HepG2 (cell line): ENCODE data around the gene MYO1B. TPM values are rescaled to one million over a fixed set of nuclear protein-coding genes. Genes with fewer than 3 reads are reported as not detected.
A peak's percentile ranks its signal among the peaks of the same experiment; 100 is the strongest.

Experiments used
- BHLHE40 ChIP-seq: IDR thresholded peaks from 2 replicates; pipeline ENCODE4 v1.6.1; 2011; ENCODE audit warnings: low read length, improper control_type of control experiment
- CBX2 ChIP-seq, 2 experiments: fragments of 200-600 bp in 1 of 2; sonication (generic); formaldehyde crosslinking in 1 of 2; IDR thresholded peaks; 2 replicates each; pipeline versions ENCODE4 v1.7.0 to v1.8.1; 2018 to 2022; ENCODE audit warnings: low read depth in 2 of 2, low read length in 1 of 2, mild to moderate bottlenecking in 1 of 2, missing genetic modification reagents in 1 of 2
- ELF4 ChIP-seq: sonication (generic); formaldehyde crosslinking; IDR thresholded peaks from 2 replicates; pipeline ENCODE4 v1.5.0; 2020; ENCODE audit warnings: missing genetic modification reagents, mild to moderate bottlenecking, moderate library complexity, borderline replicate concordance
- IRF2 ChIP-seq: IDR thresholded peaks from 2 replicates; pipeline ENCODE4 v1.6.1; 2018; ENCODE audit warnings: missing genetic modification reagents, missing compliant biosample characterization
- MATR3 ChIP-seq: sonication (generic); formaldehyde crosslinking; IDR thresholded peaks from 2 replicates; pipeline ENCODE4 v1.4.0; 2020; ENCODE audit warnings: missing genetic modification reagents
- MBD4 ChIP-seq: IDR thresholded peaks from 2 replicates; pipeline ENCODE4 v1.6.1; 2012; ENCODE audit warnings: low read length, inconsistent platforms, borderline replicate concordance
- NR0B2 ChIP-seq: sonication (generic); formaldehyde crosslinking; IDR thresholded peaks from 2 replicates; pipeline ENCODE4 v1.4.0; 2020; ENCODE audit warnings: mild to moderate bottlenecking, missing genetic modification reagents
- POLR2A ChIP-seq, 2 experiments: IDR thresholded peaks; 2 replicates each; pipeline ENCODE4 v1.6.1; 2011; ENCODE audit warnings: low read depth in 2 of 2, low read length in 2 of 2, mild to moderate bottlenecking in 1 of 2, moderate library complexity in 1 of 2; ENCODE audit not compliant: insufficient read depth in 1 of 2
- POLR2G ChIP-seq: fragments of 200-400 bp; formaldehyde crosslinking; IDR thresholded peaks from 2 replicates; pipeline ENCODE4 v1.6.1; 2018; ENCODE audit warnings: mild to moderate bottlenecking, low read depth, low read length, moderate library complexity
- SPEN ChIP-seq: sonication (generic); formaldehyde crosslinking; IDR thresholded peaks from 2 replicates; pipeline ENCODE4 v1.5.1; 2020; ENCODE audit warnings: low read depth, mild to moderate bottlenecking, missing genetic modification reagents
- SRSF1 ChIP-seq: fragments of 200-400 bp; formaldehyde crosslinking; optimal IDR thresholded peaks from 2 replicates; pipeline ENCODE3; 2017; ENCODE audit warnings: mild to moderate bottlenecking, low read depth, low read length, moderate library complexity
- STAG1 ChIP-seq: sonication (generic); formaldehyde crosslinking; IDR thresholded peaks from 2 replicates; pipeline ENCODE4 v1.4.0; 2020; ENCODE audit warnings: missing genetic modification reagents
- ZBTB21 ChIP-seq: sonication (generic); formaldehyde crosslinking; IDR thresholded peaks from 2 replicates; pipeline ENCODE4 v1.4.0; 2020; ENCODE audit warnings: missing genetic modification reagents
- ZGPAT ChIP-seq: IDR thresholded peaks from 2 replicates; pipeline ENCODE4 v1.6.1; 2016; ENCODE audit warnings: mild to moderate bottlenecking
- ZNF232 ChIP-seq: sonication (generic); formaldehyde crosslinking; IDR thresholded peaks from 2 replicates; pipeline ENCODE4 v1.4.0; 2020; ENCODE audit warnings: missing genetic modification reagents, borderline replicate concordance
- ZNF383 ChIP-seq: sonication (generic); formaldehyde crosslinking; IDR thresholded peaks from 2 replicates; pipeline ENCODE4 v1.4.0; 2020; ENCODE audit warnings: missing genetic modification reagents, mild to moderate bottlenecking, borderline replicate concordance
- ZNF720 ChIP-seq: sonication (generic); formaldehyde crosslinking; IDR thresholded peaks from 2 replicates; pipeline ENCODE4 v1.4.0; 2020; ENCODE audit warnings: missing genetic modification reagents
- ZNF749 ChIP-seq: sonication (generic); formaldehyde crosslinking; IDR thresholded peaks from 2 replicates; pipeline ENCODE4 v1.8.0; 2022; ENCODE audit warnings: mild to moderate bottlenecking, missing genetic modification reagents, moderate library complexity, borderline replicate concordance
- polyA plus RNA-seq, 8 experiments: library from polyadenylated mRNA; depleted of rRNA in 3 of 8; stranded (reverse) in 7 of 8; unstranded in 1 of 8; fragments of >200 nt; fragmentation: Illumina TruSeq in 4 of 8; extraction: Trizol in 4 of 8; gene quantifications; 2 replicates each; pipeline versions ENCODE4 v1.2.1 to v1.2.3, GENCODE V29; 2011 to 2016; ENCODE audit warnings: low read depth in 4 of 8, missing spikeins in 1 of 8, mixed read lengths in 1 of 8; ENCODE audit not compliant: insufficient read depth in 1 of 8
- total RNA-seq, 5 experiments: library from RNA; depleted of rRNA; stranded (reverse); fragments of >200 nt; fragmentation: Illumina TruSeq; extraction: Trizol; gene quantifications; 2 replicates each; pipeline ENCODE4 v1.2.3, GENCODE V29; 2016; ENCODE audit warnings: low read depth in 1 of 5
- TF ChIP-seq, protein P1 (sequence below): sonication (generic); formaldehyde crosslinking; IDR thresholded peaks from 2 replicates; pipeline ENCODE4 v1.4.0; 2020; ENCODE audit warnings: missing genetic modification reagents
- TF ChIP-seq, protein P2 (sequence below): sonication (generic); formaldehyde crosslinking; IDR thresholded peaks from 2 replicates; pipeline ENCODE4 v1.5.1; 2020; ENCODE audit warnings: mild to moderate bottlenecking, missing genetic modification reagents, borderline replicate concordance

Gene MYO1B
- total and polyA plus RNA-seq, 2 of the 13 experiments (the other 11 are each of a cell fraction or from before 2014, with no cell fraction given), result 36.9 to 89.8 TPM

GRCh38 chr2:191427031-191427430, 181.8 kb downstream of the MYO1B start (continued):
- no peak for TF ChIP-seq STAG1
- no peak for TF ChIP-seq ELF4 (CRISPR knock-in tag)
- TF ChIP-seq ZNF749 (CRISPR knock-in tag), result no peak
- TF ChIP-seq SRSF1, result no peak
- no peak for TF ChIP-seq MATR3 (CRISPR knock-in tag)
- no peak for TF ChIP-seq ZNF232 (CRISPR knock-in tag)
- no peak for TF ChIP-seq ZNF383 (CRISPR knock-in tag)
- no peak for TF ChIP-seq IRF2 (CRISPR knock-in tag)
- no peak for TF ChIP-seq BHLHE40
- no peak for TF ChIP-seq NR0B2 (CRISPR knock-in tag)
- peak; percentile 39; the same call in 1 of the 2 replicates for TF ChIP-seq POLR2G
- TF ChIP-seq ZBTB21 (CRISPR knock-in tag), result no peak
- TF ChIP-seq, protein P1, sequence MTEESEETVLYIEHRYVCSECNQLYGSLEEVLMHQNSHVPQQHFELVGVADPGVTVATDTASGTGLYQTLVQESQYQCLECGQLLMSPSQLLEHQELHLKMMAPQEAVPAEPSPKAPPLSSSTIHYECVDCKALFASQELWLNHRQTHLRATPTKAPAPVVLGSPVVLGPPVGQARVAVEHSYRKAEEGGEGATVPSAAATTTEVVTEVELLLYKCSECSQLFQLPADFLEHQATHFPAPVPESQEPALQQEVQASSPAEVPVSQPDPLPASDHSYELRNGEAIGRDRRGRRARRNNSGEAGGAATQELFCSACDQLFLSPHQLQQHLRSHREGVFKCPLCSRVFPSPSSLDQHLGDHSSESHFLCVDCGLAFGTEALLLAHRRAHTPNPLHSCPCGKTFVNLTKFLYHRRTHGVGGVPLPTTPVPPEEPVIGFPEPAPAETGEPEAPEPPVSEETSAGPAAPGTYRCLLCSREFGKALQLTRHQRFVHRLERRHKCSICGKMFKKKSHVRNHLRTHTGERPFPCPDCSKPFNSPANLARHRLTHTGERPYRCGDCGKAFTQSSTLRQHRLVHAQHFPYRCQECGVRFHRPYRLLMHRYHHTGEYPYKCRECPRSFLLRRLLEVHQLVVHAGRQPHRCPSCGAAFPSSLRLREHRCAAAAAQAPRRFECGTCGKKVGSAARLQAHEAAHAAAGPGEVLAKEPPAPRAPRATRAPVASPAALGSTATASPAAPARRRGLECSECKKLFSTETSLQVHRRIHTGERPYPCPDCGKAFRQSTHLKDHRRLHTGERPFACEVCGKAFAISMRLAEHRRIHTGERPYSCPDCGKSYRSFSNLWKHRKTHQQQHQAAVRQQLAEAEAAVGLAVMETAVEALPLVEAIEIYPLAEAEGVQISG (CRISPR knock-in tag), result no peak
- TF ChIP-seq POLR2A (IDR thresholded peaks at IDR 0.05; ENCODE audit: insufficient read depth in 1 of 2, low read depth in 2 of 2, low read length in 2 of 2), result 0 out of 4 replicates have a peak, but pooled peaks of 1 of the 2 experiments have one; percentile 22
- no peak for TF ChIP-seq SPEN (CRISPR knock-in tag)
- TF ChIP-seq, protein P2, sequence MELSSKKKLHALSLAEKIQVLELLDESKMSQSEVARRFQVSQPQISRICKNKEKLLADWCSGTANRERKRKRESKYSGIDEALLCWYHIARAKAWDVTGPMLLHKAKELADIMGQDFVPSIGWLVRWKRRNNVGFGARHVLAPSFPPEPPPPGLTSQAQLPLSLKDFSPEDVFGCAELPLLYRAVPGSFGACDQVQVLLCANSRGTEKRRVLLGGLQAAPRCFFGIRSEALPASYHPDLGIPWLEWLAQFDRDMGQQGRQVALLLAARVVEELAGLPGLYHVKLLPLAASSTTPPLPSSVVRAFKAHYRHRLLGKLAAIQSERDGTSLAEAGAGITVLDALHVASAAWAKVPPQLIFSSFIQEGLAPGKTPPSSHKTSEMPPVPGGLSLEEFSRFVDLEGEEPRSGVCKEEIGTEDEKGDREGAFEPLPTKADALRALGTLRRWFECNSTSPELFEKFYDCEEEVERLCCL (CRISPR knock-in tag), result no peak
- no peak for TF ChIP-seq CBX2 (IDR thresholded peaks at IDR 0.05; ENCODE audit: low read depth, low read length)
- TF ChIP-seq CBX2 (CRISPR knock-in tag; IDR thresholded peaks at IDR 0.05; ENCODE audit: low read depth), result no peak
- no peak for TF ChIP-seq ZGPAT
- no peak for TF ChIP-seq ZNF720
- 0 out of 2 replicates have a peak, but pooled peaks have one; percentile 53 for TF ChIP-seq MBD4
